DND-41 (cell line): ENCODE measurements around the gene ENPP1.

Source experiments
- ATAC-seq: fragments of 200-7000 bp; cut with Tn5 transposase; 3 replicates; pipeline ENCODE4 v1.9.1; 2021; ENCODE audit warnings: low read depth; ENCODE audit not compliant: insufficient read depth
- DNase-seq: peaks from one replicate; pipeline ENCODE4 v3.0.0-alpha.2; 2020
- H2AFZ ChIP-seq: 2 replicates; pipeline ENCODE4 v1.6.0; 2012; ENCODE audit warnings: low read depth, low read length
- H3K27ac ChIP-seq: 2 replicates; pipeline ENCODE4 v1.5.1; 2012; ENCODE audit warnings: low read length, inconsistent platforms
- H3K27me3 ChIP-seq: fragments of 200-600 bp; sonication (generic); 2 replicates; pipeline ENCODE4 v1.6.0; 2012; ENCODE audit warnings: low read length, mild to moderate bottlenecking, inconsistent platforms; ENCODE audit not compliant: insufficient read depth, poor library complexity
- H3K36me3 ChIP-seq: 2 replicates; pipeline ENCODE4 v1.5.1; 2012; ENCODE audit warnings: low read length, inconsistent platforms; ENCODE audit not compliant: insufficient read depth
- H3K4me1 ChIP-seq: 2 replicates; pipeline ENCODE4 v1.5.1; 2012; ENCODE audit warnings: mild to moderate bottlenecking, low read length; ENCODE audit not compliant: insufficient read depth
- H3K4me2 ChIP-seq: 2 replicates; pipeline ENCODE4 v1.6.0; 2012; ENCODE audit warnings: mild to moderate bottlenecking, moderate library complexity, low read length, inconsistent platforms; ENCODE audit not compliant: insufficient read depth
- H3K4me3 ChIP-seq, 2 experiments: fragments of 200-600 bp in 1 of 2; shearing (Covaris generic) in 1 of 2; 2 replicates each; pipeline ENCODE4 v1.5.1; 2012 to 2016; ENCODE audit warnings: inconsistent platforms in 2 of 2, low read length in 2 of 2, mild to moderate bottlenecking in 2 of 2, low read depth in 1 of 2, moderate library complexity in 1 of 2
- H3K79me2 ChIP-seq: 2 replicates; pipeline ENCODE4 v1.6.0; 2012; ENCODE audit warnings: low read length, inconsistent platforms; ENCODE audit not compliant: insufficient read depth
- H3K9ac ChIP-seq: 2 replicates; pipeline ENCODE4 v1.6.0; 2012; ENCODE audit warnings: low read depth, mild to moderate bottlenecking, inconsistent platforms, low read length, moderate library complexity
- H3K9me3 ChIP-seq: 2 replicates; pipeline ENCODE4 v1.5.1; 2012; ENCODE audit warnings: low read length, moderate library complexity, mild to moderate bottlenecking, inconsistent platforms; ENCODE audit not compliant: insufficient read depth, severe bottlenecking
- H4K20me1 ChIP-seq: 2 replicates; pipeline ENCODE4 v1.6.0; 2012; ENCODE audit warnings: low read length; ENCODE audit not compliant: insufficient read depth
- EZH2 ChIP-seq: IDR thresholded peaks from 3 replicates; pipeline ENCODE4 v1.6.1; 2012; ENCODE audit warnings: borderline replicate concordance, low read depth, mild to moderate bottlenecking, moderate library complexity, low read length, inconsistent platforms; ENCODE audit not compliant: severe bottlenecking
- TF ChIP-seq, protein P1 (sequence below): IDR thresholded peaks from 2 replicates; pipeline ENCODE4 v1.5.1; 2012; ENCODE audit warnings: borderline replicate concordance, low read length, moderate library complexity, mild to moderate bottlenecking; ENCODE audit not compliant: poor library complexity, severe bottlenecking; ENCODE audit errors: extremely low read depth

The ENPP1 gene

DNA sequence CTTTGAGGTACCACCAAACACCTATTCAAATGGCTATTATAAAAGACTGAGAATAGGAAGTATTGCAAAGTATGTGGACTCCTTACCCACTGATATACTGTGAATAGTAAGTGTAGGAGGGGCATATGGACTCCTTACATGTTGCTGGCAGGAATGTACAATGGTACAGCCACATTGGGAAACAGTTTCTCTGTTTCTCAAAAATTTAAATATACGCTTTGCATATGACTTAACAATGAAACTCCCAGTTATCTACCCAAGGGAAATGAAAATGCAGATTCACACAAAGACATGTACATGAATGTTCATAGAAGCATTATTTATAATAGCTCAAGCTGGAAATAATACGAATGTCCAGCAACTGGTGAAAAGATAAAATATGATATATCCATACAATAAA lies 5.5 kb upstream of the ENPP1 start:
- Histone ChIP-seq H2AFZ (no peak overlapping the region), H3K9ac (no peak overlapping the region), H3K4me3 (no peak overlapping the region), H3K9me3 (no peaks in the 10 kb centered on the region), H3K36me3 (no peaks in the 10 kb centered on the region), H3K4me1 (no peaks in the 10 kb centered on the region), H3K79me2 (no peaks in the 10 kb centered on the region), H3K4me2 (no peak overlapping the region), H4K20me1 (no peaks in the 10 kb centered on the region), H3K27me3 (no peaks in the 10 kb centered on the region), H3K27ac (no peak overlapping the region)
- TF ChIP-seq, protein P1, sequence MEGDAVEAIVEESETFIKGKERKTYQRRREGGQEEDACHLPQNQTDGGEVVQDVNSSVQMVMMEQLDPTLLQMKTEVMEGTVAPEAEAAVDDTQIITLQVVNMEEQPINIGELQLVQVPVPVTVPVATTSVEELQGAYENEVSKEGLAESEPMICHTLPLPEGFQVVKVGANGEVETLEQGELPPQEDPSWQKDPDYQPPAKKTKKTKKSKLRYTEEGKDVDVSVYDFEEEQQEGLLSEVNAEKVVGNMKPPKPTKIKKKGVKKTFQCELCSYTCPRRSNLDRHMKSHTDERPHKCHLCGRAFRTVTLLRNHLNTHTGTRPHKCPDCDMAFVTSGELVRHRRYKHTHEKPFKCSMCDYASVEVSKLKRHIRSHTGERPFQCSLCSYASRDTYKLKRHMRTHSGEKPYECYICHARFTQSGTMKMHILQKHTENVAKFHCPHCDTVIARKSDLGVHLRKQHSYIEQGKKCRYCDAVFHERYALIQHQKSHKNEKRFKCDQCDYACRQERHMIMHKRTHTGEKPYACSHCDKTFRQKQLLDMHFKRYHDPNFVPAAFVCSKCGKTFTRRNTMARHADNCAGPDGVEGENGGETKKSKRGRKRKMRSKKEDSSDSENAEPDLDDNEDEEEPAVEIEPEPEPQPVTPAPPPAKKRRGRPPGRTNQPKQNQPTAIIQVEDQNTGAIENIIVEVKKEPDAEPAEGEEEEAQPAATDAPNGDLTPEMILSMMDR: no peak
- TF ChIP-seq EZH2: no peak
- DNase-seq: no peak
- no peak for ATAC-seq

DNA sequence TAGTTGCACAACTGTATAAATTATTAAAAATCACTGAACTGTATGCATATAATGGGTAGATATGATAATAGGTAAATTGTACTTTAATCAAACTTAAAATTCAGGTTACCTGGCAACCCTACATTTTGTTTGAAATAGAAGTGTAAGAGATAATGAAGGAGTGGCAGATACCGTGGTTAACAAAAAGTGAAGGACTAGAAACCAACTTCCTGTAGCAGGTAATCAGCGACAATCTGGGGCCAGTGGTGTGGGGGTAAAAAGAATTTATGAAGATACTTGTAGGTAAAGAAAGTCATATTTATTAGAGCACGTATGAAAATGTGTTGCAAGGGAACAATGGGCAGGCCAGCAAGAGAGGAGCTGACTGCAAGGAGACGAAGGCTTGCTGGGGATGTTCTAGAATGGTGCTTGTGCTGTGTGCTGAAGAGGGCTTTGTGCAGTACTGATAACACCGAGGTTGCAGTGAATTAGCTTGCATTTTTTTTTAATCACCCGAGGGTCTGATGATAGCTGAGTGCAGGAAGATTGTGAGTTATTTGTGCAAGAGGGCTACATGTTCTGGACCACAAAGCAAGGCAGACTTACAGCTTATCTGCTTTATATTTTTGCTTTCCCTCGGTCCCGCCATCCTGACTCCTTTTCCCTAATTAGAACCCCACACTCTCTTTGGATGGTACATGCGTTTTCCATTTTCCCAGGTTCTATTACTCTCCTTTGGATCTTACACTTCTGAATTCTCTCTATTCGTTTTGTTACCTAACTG lies 4.6 kb upstream of the ENPP1 start:
- Histone ChIP-seq H3K27me3 (no peaks in the 10 kb centered on the region), H3K4me3 (no peak overlapping the region), H3K4me2 (no peak overlapping the region), H3K9me3 (no peaks in the 10 kb centered on the region), H3K9ac (no peak overlapping the region), H3K27ac (no peak overlapping the region), H3K36me3 (no peaks in the 10 kb centered on the region), H3K79me2 (no peaks in the 10 kb centered on the region), H3K4me1 (no peaks in the 10 kb centered on the region), H2AFZ (no peak overlapping the region), H4K20me1 (no peaks in the 10 kb centered on the region)
- no peak for ATAC-seq
- no peak for TF ChIP-seq EZH2
- TF ChIP-seq, protein P1: no peak
- no peak for DNase-seq

DNA sequence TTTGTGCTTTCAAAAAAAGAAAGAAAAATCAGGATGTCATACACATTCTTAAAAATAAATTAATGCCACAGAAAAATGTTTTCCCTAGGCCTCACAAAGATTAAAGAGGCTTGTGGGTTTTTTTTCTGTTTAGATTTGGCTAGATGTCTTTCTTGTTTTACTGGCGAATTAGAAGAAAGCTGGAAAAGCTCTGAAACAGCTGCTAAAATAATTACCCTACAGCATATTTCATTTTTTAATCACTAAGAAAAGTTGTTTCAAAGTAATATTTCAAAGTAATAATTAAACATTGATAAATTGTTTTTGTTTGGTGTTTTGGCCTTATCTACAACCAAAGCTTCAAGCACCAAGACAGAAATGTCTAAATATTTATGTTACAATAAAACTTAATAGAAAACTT lies 3.7 kb upstream of the ENPP1 start:
- DNase-seq: no peak
- ATAC-seq: no peak
- no peaks in the 10 kb centered on the region for H3K36me3 ChIP-seq
- no peaks in the 10 kb centered on the region for H3K27me3 ChIP-seq
- no peak for TF ChIP-seq EZH2
- TF ChIP-seq, protein P1: no peak
- no peak overlapping the region for H2AFZ ChIP-seq
- no peaks in the 10 kb centered on the region for H3K79me2 ChIP-seq
- H3K4me1 ChIP-seq: no peaks in the 10 kb centered on the region
- no peak overlapping the region for H3K9ac ChIP-seq
- H3K27ac ChIP-seq: no peak overlapping the region
- no peaks in the 10 kb centered on the region for H3K9me3 ChIP-seq
- H4K20me1 ChIP-seq: no peaks in the 10 kb centered on the region
- no peak overlapping the region for H3K4me2 ChIP-seq
- H3K4me3 ChIP-seq: no peak overlapping the region

DNA sequence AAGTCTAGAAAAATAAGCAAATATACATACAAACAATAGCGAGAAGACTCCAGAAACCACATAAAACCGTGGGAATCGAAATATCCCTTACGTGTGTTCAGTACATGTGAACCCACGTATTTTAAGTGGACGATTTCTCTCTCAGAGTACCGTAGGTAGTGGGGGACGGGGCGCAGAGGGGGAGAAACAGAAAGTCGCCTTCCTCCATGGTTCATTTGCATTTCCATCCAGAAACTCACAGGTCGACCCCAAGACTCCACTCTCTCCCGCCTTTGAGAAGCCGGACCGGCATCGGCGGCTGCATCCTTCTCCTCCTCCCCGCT lies 538 bp upstream of the ENPP1 start:
- Histone ChIP-seq H3K27ac (no peak overlapping the region), H3K4me1 (no peaks in the 10 kb centered on the region), H3K27me3 (no peaks in the 10 kb centered on the region), H4K20me1 (no peaks in the 10 kb centered on the region), H3K4me3 (no peak overlapping the region), H3K4me2 (no peak overlapping the region), H3K9me3 (no peaks in the 10 kb centered on the region), H3K79me2 (no peaks in the 10 kb centered on the region), H3K36me3 (no peaks in the 10 kb centered on the region), H2AFZ (no peak overlapping the region), H3K9ac (no peak overlapping the region)
- no peak for TF ChIP-seq EZH2
- TF ChIP-seq, protein P1: no peak
- DNase-seq (no peak), ATAC-seq (no peak)
